Measurements from ENCODE around the gene ADAMTS17.

DNA sequence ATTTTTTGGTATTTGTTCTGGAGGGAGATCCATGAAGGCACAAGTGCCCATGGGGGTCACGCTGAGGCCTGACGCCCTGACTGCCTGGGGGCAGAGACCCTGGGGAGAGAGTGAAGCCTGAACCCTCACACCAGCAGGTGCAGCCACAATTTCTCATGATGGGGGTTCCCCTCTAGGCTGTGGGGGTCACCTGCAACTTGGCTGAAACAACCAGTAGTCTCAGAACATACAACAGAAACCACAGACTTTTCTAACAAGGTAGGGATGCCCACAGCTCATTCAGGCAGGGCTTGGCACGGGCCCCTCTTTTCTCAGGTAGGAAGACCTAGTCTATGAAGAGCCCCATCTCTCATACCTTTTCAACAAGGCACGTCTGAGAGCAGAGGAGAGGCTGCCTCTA is 245.1 kb downstream of the ADAMTS17 start:
- TF ChIP-seq, protein P1, sequence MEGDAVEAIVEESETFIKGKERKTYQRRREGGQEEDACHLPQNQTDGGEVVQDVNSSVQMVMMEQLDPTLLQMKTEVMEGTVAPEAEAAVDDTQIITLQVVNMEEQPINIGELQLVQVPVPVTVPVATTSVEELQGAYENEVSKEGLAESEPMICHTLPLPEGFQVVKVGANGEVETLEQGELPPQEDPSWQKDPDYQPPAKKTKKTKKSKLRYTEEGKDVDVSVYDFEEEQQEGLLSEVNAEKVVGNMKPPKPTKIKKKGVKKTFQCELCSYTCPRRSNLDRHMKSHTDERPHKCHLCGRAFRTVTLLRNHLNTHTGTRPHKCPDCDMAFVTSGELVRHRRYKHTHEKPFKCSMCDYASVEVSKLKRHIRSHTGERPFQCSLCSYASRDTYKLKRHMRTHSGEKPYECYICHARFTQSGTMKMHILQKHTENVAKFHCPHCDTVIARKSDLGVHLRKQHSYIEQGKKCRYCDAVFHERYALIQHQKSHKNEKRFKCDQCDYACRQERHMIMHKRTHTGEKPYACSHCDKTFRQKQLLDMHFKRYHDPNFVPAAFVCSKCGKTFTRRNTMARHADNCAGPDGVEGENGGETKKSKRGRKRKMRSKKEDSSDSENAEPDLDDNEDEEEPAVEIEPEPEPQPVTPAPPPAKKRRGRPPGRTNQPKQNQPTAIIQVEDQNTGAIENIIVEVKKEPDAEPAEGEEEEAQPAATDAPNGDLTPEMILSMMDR (conservative IDR thresholded peaks at IDR 0.05; ENCODE audit: low read length): no peak
- no peak for TF ChIP-seq EZH2phosphoT487 (IDR thresholded peaks at IDR 0.05; ENCODE audit: borderline replicate concordance)
